ENCODE measurements around the gene PAK3.

The PAK3 gene

DNA sequence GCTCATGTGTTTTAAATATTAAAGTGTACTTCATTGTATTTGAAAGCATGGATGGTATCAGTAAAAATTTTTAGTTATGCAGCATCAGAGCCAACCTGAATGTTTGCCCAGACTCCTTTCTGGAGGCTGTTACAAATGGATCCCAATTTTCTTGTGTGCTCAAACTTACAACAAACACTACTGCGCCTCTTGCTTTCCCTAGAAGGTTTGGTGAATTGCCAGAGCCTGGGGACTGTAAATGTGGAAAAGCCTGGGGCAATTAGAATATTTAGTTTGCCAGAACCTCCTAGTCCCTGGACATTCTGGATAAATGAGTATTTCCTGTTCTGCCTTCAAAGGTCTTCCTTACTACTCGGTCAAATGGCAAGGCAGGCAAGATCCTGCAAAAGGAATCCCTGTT, 169.5 kb downstream of the PAK3 start:
- no peak for DNase-seq

GRCh38 chrX:111268506-111268905, 172.5 kb downstream of the PAK3 start:
- DNase-seq: no peak

DNA sequence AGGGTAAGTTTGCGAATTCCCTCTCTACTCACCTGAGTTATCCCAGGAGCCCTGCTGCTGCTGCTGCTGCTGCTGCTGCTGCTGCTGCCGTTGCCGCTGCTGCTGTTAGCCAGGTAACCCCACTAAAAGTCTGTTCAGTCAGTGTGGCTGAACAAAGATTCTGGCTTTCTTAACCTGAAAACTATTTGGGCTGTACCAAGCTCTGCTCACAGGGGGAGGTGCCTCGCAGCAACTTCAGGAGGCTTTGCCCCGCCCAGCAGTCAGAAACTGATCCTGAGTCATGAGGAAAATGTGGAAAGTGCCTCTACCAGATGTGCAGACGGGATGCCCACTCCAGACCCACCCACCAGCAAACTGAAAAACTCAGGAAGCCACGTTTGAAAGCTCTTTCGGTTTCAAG, 174.3 kb downstream of the PAK3 start, which contains the start of gene CAPN6:
TSS of gene CAPN6 (minus strand) at position 145 of the 400 bp plus-strand sequence. CDS start 6,547 bp downstream, outside the sequence.
- no peak for DNase-seq
